ENCODE results near the gene ADH1C.
"Not testable (repeated sequence)": the region's sequence is repeated elsewhere in the genome, so short reads cannot be mapped to it uniquely, and the experiment has no call there.

The ADH1C gene

GRCh38 chr4:99357948-99358347 lies 5.4 kb upstream of the ADH1C start:
- DNase-seq (ENCODE audit: low read depth in 2 of 2) = no peak

DNA sequence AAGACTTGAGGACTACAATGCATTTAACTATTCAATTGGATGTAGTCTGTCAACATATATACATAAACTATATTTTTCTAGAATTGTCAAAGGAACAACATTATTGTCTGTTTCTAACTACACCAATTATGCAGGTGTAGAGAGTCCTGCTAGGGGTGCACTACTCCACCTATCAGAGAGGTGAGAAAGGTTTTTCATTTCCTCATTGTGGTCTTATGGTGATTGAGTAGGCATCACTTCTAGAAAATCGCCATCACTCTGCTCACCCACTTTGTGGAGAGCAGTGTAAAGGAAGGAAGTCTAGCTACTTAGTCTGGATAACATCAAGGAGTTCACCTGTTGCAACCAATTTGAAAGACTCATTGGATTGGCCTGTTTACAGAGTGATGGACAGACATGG lies 4.4 kb upstream of the ADH1C start:
- DNase-seq (ENCODE audit: low read depth in 2 of 2) = no peak

DNA sequence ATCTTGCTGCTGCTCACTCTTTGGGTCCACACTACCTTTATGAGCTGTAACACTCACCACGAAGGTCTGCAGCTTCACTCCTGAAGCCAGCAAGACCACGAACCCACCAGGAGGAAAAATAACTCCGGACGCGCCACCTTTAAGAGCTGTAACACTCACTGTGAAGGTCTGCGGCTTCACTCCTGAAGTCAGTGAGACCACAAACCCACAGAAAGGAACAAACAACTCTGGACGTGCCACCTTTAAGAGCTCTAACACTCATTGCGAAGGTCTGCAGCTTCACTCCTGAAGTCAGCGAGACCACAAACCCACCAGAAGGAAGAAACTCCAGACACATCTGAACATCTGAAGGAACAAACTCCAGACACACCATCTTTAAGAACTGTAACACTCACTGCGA lies 3.6 kb upstream of the ADH1C start:
- not testable (repeated sequence) for DNase-seq (ENCODE audit: low read depth in 2 of 2)

- DNase-seq (ENCODE audit: low read depth in 2 of 2) = no peak
These were observed 1.1 kb downstream of the ADH1C start for GRCh38 chr4:99351487-99351886.

- DNase-seq (ENCODE audit: low read depth in 2 of 2) = no peak
These were observed 3.2 kb downstream of the ADH1C start for GRCh38 chr4:99349338-99349737.

DNA sequence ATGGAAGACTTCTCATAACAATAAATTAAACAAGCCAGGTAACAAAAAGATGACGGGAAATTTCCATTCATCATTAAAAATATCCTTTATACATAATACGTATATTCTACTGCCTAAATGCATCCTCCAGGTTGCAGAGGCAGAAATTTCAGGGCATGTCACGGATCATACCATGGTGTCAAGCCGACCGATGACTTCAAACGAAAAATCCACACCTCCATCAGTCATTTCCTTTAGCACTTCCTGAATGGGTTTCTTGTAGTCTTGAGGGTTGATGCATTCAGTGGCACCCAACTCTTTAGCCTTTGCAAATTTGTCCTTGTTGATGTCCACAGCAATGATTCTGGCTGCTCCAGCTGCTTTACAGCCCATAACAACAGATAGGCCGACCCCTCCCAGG lies 9.9 kb downstream of the ADH1C start:
- DNase-seq (ENCODE audit: low read depth in 2 of 2) = not testable (repeated sequence)

GRCh38 chr4:99341426-99341825 lies 11.1 kb downstream of the ADH1C start:
- DNase-seq (ENCODE audit: low read depth in 2 of 2) = no peak

- no peak for DNase-seq (ENCODE audit: low read depth in 2 of 2)
These were observed 13.4 kb downstream of the ADH1C start for GRCh38 chr4:99339172-99339571.

GRCh38 chr4:99336553-99336952 lies 16.0 kb downstream of the ADH1C start:
- no peak for DNase-seq (ENCODE audit: low read depth in 2 of 2)

- DNase-seq (ENCODE audit: low read depth in 2 of 2) = no peak
These were observed 17.7 kb downstream of the ADH1C start for GRCh38 chr4:99334880-99335279.

DNA sequence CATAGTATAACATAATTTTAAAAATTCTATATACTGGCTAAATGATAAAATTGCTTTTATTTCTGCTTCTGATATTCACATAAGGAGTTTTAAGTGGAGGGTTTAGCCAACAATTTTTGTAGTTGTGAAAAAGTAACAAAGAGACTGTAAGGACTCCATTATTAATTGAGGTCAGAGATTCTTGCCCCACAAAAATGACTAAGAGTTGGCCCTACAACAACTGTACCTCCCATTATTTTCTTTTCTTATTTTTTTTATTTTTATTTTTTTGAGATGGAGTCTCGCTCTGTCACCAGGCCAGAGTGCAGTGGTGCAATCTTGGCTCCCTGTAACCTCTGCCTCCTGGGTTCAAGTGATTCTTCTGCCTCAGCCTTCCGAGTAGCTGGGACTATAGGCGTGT lies 21.9 kb downstream of the ADH1C start:
- DNase-seq (ENCODE audit: low read depth in 2 of 2) = no peak

GRCh38 chr4:99329876-99330275 lies 22.7 kb downstream of the ADH1C start:
- no peak for DNase-seq (ENCODE audit: low read depth in 2 of 2)

GRCh38 chr4:99324979-99325378 lies 27.6 kb downstream of the ADH1C start:
- no peak for DNase-seq (ENCODE audit: low read depth in 2 of 2)

GRCh38 chr4:99324361-99324760 lies 28.2 kb downstream of the ADH1C start:
- no peak for DNase-seq (ENCODE audit: low read depth in 2 of 2)

- no peak for DNase-seq (ENCODE audit: low read depth in 2 of 2)
These were observed 28.8 kb downstream of the ADH1C start for GRCh38 chr4:99323756-99324155.

DNA sequence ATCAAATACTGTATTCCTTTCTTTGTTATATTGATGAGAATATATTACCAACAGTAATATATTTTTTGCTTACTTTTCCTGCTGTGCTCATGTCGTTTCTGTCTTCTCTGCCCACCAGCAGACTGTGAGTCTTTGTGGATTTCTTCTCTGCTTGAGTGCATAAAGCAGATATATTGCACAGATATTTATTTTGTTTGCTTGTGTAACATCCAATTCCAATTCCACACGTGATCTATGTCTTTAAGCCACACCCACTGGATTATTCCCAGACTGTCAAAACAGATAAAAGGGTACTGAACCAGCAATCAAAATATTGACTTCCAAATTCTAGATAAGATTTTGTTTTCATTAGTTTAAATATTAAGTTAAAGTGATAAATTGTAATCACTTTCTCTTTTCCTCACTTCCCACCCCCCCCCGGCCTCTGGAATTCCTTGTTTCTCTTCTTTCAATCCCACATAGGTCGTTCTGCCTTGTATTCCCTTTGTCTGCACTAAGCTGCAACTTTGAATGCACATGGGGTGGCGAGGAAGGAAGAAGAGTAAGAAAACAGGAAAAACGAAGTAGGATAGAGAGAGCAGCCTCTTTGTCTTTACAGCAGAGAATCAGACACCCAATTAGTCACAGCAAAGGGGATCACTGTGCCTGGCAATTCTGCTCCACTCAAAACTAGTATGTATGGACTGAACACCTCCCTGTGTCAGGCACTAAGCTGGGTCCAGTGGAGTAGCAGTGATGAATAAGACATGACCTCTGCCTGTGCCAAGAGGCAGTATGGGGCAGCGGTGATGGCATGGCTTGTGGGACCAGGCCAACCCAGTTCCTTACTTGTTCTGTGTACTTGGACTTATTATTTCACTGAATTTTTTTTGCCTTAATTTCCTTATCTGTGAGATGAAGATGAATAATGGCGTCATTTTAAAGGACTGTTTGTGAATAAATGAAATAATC lies 31.0 kb downstream of the ADH1C start, which contains the start of gene ADH1B:
Gene ADH1B (minus strand): TSS at position 161 of the 951 bp plus-strand sequence. CDS start 70 bp downstream, at position 91.
- no peak for DNase-seq (ENCODE audit: low read depth in 2 of 2)

GRCh38 chr4:99317811-99318210 lies 34.7 kb downstream of the ADH1C start:
- not testable (repeated sequence) for DNase-seq (ENCODE audit: low read depth in 2 of 2)

GRCh38 chr4:99317354-99317753 lies 35.2 kb downstream of the ADH1C start:
- DNase-seq (ENCODE audit: low read depth in 2 of 2) = no peak

- no peak for DNase-seq (ENCODE audit: low read depth in 2 of 2)
These were observed 36.7 kb downstream of the ADH1C start for GRCh38 chr4:99315839-99316238.

DNA sequence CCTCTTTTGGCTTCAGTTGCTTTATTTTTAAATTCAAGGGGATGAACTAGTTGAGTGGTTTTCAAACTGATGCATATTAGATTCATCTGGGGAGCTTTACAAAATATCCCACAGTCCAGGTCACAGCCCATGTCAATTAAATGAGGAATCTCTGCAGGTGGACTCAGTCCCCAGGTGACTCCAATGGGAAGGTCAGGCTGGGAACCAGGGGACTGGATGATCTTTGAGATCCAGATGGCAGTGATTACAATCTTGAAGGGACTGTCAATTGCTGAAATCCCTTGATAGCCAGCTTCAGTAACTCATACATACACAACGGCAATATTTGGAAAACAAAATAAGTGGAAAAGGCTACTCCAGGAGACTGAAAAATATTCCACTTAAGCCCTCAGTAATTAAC lies 38.3 kb downstream of the ADH1C start:
- no peak for DNase-seq (ENCODE audit: low read depth in 2 of 2)

- DNase-seq (ENCODE audit: low read depth in 2 of 2) = no peak
These were observed 42.2 kb downstream of the ADH1C start for GRCh38 chr4:99310389-99310788.

DNA sequence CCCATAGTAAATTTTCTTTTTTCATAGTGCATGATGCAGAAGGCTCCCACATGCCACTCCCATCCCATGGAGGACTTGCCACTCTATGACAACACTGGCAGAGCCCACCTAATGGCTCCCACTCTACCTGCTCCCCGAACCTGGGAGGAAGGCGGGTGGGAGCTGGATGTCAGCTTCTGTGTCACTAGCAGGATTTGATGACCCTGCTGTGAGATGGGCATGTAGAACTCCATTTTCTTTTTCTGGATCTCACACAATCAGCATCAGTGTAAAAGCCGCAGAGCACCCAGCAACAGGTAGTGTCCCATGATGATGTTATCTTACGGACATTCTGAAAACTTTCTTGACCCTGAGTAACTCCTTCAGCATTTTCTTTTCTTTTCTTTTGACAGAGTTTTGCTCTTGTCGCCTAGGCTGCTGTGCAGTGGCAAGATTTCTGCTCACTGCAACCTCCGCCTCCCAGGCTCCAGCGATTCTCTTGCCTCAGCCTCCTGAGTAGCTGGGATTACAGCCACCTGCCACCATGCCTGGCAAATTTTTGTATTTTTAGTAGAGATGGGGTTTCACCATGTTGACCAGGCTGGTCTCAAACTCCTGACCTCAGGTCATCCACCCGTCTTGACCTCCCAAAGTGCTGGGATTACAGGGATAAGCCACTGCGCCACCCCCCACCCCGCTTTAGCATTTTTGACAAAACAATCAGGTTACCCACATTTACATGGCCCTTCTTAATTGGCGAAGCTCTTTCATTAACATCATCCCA lies 46.7 kb downstream of the ADH1C start:
- DNase-seq (ENCODE audit: low read depth in 2 of 2) = no peak

All from activated CD4-positive, alpha-beta T cell treated with anti-CD3 and anti-CD28 coated beads for 24 hours (primary cell).